LNCAP (cell line): ENCODE data around the gene HSCB.

ENCODE experiments used
- TF ChIP-seq, protein P1 (sequence below): fragments of 450-650 bp; IDR thresholded peaks from 2 replicates; pipeline ENCODE4 v1.5.1; 2017; ENCODE audit warnings: mild to moderate bottlenecking

HSCB gene

GRCh38 chr22:28798810-28799605 is 57.2 kb downstream of the HSCB start:
- TF ChIP-seq, protein P1, sequence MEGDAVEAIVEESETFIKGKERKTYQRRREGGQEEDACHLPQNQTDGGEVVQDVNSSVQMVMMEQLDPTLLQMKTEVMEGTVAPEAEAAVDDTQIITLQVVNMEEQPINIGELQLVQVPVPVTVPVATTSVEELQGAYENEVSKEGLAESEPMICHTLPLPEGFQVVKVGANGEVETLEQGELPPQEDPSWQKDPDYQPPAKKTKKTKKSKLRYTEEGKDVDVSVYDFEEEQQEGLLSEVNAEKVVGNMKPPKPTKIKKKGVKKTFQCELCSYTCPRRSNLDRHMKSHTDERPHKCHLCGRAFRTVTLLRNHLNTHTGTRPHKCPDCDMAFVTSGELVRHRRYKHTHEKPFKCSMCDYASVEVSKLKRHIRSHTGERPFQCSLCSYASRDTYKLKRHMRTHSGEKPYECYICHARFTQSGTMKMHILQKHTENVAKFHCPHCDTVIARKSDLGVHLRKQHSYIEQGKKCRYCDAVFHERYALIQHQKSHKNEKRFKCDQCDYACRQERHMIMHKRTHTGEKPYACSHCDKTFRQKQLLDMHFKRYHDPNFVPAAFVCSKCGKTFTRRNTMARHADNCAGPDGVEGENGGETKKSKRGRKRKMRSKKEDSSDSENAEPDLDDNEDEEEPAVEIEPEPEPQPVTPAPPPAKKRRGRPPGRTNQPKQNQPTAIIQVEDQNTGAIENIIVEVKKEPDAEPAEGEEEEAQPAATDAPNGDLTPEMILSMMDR, result no peak

DNA sequence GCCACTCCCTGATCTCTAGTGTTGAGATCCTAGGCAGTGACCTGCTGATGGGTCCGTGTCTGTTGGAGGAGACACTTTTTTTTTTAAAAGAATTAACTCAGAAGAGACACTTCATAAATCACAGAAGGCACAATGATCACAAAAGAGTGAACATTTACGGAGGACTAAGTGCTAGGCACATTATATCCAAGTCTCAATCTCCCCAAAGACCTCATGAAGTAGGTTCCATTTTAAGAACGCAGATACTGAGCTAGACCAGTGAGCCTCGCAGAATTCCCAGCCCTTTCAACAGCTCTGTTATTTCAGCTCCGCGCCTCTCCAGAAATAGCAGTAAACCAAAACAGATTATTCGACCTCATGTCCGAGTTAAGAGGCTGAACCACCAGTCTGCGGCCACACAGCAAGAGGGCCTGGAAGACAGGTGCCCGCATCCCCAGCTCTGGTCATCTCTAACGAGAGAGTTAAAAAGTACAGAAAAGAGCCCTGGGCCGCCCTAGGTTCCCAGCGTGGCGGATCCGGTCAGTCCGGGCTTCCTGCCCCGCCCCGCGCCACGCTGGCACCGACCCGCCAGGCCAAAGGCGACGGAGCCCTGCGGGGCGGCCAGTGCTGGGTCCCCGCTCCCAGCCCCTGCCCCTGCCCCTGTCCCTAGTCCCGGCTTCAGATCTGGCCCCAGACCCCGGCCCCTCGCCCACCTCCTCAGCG is 57.9 kb downstream of the HSCB start:
- TF ChIP-seq, protein P1, result no peak

GRCh38 chr22:28800308-28801041 is 58.6 kb downstream of the HSCB start, which contains the start of gene XBP1:
Gene XBP1 (minus strand): TSS chr22:28800569.
- TF ChIP-seq, protein P1, result no peak

DNA sequence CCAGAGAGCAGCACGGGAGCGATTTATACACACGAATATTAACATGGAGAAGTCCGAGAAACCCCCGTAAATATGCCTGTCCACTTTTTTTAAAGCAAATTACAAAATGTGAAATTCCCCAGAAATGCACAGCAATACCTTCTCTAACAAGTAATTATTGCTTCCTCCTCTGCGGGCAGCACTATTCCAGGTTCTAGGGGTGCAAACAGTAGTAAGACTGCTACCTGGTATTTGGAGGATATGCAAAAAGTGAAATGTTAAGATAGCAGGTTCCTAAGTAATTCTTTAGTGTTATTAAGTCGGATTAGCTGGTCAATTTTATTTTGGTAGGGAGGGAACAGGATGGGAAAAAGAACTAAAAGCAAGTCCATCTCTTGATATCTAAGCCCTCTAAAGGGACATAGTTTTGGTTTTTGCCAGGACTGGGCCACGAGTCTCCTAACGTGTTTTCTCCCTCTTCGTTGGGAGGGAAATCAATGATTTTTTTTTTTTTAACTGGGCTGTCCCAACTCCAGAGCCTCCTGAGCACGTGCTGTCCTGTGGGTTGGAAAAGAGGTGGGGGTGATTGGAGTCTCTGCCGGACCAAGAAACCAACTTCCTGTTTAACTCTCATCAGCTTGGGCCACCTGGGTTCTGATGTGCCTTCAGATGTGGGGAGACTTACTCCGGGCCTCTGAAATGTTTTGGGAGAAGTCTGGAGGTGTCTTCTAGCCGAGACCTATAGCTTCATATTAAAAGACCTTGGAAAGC is 60.2 kb downstream of the HSCB start:
- TF ChIP-seq, protein P1, result no peak

GRCh38 chr22:28802595-28803123 is 60.8 kb downstream of the HSCB start:
- TF ChIP-seq, protein P1, result no peak
